HG03442 (cell line): ENCODE data around the gene HSP90AB1.
A peak's percentile ranks its signal among the peaks of the same experiment; 100 is the strongest.

Experiments
- ATAC-seq: cut with Tn5 transposase; IDR thresholded peaks from one replicate; pipeline ENCODE4 v1.9.1; 2021; ENCODE audit warnings: mild to moderate bottlenecking, moderate library complexity; ENCODE audit not compliant: unreplicated experiment

HSP90AB1 gene

DNA sequence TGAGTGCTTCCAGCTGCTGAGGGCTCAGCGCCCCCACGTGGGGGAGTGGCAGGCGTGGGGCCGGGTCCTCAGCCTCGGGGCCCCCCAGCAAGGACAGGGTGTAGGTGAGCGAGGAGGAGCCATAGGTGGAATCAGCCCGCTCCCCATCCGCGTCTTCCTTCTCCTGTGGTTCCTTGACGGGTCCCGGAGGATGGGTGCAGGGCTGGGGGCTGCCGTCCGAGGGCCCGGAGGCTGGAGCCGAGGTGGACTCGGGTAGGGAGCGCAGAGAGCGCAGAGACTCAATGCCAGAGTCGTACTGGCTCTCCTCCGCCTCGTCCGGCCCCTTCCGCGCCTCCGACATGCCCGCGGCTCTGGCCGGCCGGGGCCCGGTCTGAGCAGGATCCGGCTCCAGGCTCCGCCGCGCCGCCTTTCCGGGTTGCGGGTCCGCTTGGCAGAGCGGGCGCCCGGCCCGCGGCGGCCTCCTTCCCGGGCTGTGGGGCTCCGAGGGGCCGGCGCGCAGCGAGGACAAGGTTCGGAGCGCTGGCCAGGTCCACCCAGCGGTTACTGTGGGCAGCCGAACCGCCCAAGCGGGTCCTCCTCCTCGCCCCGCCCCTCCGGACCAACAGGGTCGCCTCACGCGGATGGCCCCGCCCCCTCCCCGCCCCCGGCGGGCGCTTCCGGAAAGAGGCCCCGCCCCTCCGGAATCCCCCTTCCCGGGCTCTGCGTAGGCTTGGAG lies 18.3 kb downstream of the HSP90AB1 start, which contains the start of gene NFKBIE:
Gene NFKBIE, minus strand, starts transcription at position 545 of the 715 bp plus-strand sequence. Its CDS starts 205 bp downstream, at position 340.
- ATAC-seq: peak; percentile 37

GRCh38 chr6:44265722-44266233 lies 18.9 kb downstream of the HSP90AB1 start:
- ATAC-seq: no peak

DNA sequence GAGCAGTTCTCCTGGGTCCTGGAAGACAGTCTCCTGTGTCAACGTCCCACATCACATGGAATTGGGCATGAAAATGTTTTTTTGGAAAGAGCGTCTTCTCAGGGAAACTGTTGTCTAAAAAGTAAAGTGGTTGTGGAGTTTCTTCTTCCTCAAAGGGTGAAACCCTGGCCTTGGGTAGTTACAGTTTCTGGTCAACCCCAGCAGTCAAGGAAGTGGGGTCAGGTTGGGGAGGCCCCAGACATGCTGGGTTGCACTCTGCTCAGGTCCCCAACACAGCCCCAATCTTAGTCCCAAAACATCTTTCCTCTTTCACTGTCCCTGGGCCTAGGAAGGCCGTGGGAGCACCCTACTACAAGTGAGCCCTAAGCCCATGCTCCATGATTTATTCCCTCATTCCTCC lies 19.4 kb downstream of the HSP90AB1 start:
- no peak for ATAC-seq

GRCh38 chr6:44267252-44267651 lies 20.4 kb downstream of the HSP90AB1 start:
- no peak for ATAC-seq

DNA sequence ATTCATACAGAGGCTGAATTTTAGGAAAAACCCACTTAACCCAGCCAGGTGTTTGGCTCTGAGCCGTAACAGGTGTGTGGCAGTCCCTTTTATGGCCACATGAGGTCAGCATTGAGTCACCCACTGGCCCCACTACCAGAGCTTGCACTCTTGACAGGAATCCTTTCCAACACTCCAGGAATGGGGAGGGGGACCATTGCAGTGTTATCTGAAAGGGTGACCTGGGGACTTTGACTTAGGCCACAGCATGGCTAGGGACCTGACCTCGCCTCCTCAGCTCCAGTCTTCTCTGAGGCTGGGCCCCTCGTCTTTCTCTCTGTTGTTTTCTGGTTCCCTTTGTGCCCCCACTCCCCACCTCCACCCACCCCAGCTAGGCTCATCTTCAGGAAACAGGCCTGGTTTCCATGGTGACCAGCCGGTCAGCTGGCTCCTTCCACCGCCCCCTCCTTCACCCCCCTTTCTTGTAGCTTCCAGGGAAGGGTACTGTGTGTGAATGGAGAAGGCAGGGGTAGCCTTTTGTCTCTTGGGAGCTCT lies 21.3 kb downstream of the HSP90AB1 start:
- ATAC-seq: no peak

- no peak for ATAC-seq
These were observed 22.4 kb downstream of the HSP90AB1 start for GRCh38 chr6:44269178-44269920.

GRCh38 chr6:44269921-44270525 lies 23.1 kb downstream of the HSP90AB1 start, which contains the start of gene TMEM151B:
TSS of gene TMEM151B (plus strand) at chr6:44270450. CDS start at chr6:44270743, 293 bp downstream.
- ATAC-seq: no peak

- ATAC-seq: no peak
These were observed 23.9 kb downstream of the HSP90AB1 start for GRCh38 chr6:44270526-44271405.

DNA sequence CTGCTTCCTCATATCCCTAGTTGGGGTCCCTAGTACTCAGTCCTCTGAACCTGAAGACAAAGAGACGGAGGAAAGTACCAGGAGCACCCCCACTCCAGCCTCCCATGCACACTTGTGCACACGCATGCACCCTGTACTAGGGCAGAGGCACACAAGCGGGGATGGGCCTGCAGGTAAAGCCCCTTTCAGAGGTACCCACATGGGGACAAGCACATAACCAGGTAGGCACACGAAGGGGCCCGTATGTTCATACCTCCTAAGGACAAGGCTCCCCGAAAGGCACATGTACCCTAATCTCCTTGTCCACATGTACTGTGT lies 24.5 kb downstream of the HSP90AB1 start:
- no peak for ATAC-seq

GRCh38 chr6:44271914-44272313 lies 25.0 kb downstream of the HSP90AB1 start:
- ATAC-seq: no peak

DNA sequence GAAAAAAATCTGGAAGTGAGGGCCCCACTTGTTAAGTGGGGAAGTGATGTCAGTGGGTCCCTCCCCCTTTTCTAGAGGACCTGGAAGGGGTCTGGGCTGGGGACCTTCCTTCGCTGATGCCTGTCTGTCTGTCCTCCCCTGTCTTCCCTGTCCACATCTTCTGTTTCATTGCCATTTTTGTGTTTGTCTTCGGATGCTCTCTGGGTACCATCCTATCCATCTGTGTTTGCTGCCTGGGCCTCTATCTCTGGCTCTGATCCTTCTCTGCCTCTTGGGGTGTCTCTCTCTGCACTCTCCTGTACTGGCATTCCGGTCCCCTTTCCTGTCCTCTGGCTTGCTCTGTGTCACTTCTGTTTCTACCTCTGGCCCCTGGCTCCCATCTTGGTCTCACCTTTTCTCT lies 25.6 kb downstream of the HSP90AB1 start:
- ATAC-seq: no peak

- no peak for ATAC-seq
These were observed 26.2 kb downstream of the HSP90AB1 start for GRCh38 chr6:44272999-44273566.

DNA sequence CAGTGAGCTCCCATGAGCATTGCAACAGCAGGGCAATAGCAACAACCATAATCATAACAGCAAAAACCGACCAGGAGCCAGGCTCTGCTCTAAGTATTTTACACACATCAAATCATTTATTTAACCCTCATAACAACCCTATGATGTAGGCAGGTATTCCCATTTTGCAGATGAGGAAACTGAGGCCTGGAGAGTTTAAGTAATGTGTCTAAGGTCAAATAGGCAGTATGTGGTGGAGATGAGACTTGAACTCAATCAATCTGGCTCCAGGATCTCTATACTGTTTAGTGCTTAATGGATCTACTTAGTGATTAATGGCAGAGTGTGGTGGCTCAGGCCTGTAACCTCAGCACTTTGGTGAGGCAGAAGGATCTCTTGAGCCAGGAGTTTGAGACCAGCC lies 26.7 kb downstream of the HSP90AB1 start:
- ATAC-seq: no peak

GRCh38 chr6:44275271-44275748 lies 28.4 kb downstream of the HSP90AB1 start:
- ATAC-seq: no peak

GRCh38 chr6:44275749-44276648 lies 29.1 kb downstream of the HSP90AB1 start:
- ATAC-seq: no peak

DNA sequence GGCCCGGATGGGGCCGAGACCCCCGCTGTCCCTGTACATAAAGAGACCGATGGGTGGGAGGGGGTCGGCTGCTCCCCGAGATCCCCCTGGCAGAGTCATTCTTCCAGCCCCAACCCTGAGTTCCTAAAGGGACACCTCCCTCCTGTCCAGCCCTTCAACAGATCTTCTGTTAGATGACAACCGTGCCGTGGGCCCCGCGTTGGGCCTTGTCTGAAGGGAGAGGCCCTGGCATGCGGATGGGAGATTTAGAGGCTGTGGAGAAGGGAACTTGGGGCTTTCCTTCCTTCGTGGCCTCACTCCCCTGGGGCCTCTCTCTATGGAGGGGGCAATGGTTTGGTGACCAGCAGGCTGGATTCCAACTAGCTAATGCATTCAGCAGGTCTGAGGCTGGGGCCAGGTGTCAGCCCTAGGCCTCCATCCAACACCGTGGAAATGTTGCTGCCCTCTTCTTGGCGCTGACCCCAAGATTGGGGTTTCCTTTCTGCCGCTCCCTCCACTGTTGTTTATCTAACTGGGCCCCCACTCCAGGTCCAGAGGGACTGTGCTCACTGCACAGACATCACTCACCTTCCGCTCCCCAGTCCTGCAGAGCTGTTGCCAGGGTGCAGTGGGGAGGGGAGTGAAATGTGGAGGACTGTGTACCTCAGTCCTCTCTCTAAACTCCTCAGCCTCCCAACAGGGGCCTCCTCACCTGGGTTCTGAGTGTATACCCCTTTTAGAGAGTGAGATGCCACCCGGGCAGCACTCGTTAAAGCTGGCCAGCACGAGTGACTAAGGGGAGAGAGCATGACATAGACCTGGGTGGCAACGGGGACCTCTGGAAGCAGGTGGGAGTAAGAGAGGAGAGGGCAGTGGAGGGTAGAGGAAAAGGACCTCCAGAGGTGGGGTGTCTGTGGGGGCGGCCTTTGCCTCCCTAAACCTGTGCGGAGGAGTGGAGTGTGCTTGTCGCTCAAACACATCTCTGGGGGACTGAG lies 30.1 kb downstream of the HSP90AB1 start:
- ATAC-seq: no peak

GRCh38 chr6:44277763-44278162 lies 30.9 kb downstream of the HSP90AB1 start:
- ATAC-seq: no peak

- ATAC-seq: no peak
These were observed 31.4 kb downstream of the HSP90AB1 start for GRCh38 chr6:44278315-44278714.
